Spleen (tissue), 7 donors: ENCODE measurements around the gene SEC61B.

Experiments used
- POLR2A ChIP-seq, 3 donors: fragments of 450-650 bp; IDR thresholded peaks; one replicate each; pipeline ENCODE4 v1.5.1; 2017; ENCODE audit warnings: antibody characterized with exemption in 3 of 3, mild to moderate bottlenecking in 1 of 3
- POLR2AphosphoS5 ChIP-seq, 3 donors: sonication (generic); formaldehyde crosslinking; IDR thresholded peaks; one replicate each; pipeline ENCODE4 v1.5.1; 2017; ENCODE audit warnings: antibody characterized with exemption in 3 of 3
- TF ChIP-seq, protein P1 (sequence below), 11 experiments: fragments of 200-600 bp in 7 of 11; fragments of 450-650 bp in 4 of 11; sonication (generic) in 4 of 11; IDR thresholded peaks in 8 of 11; conservative IDR thresholded peaks in 3 of 11; 1 replicate in 7 of 11; 2 replicates in 4 of 11; pipeline versions ENCODE4 v1.4.0 to v1.8.0; 2016 to 2021; ENCODE audit warnings: antibody characterized with exemption in 11 of 11, inconsistent platforms in 4 of 11, mild to moderate bottlenecking in 1 of 11
- donor health status: DM: no; HTN: no; CAD: no; lungs with moderate emphysema.
- donor health status: DM: no; HTN: no; CAD: no.
- donor health status: DM: no; HTN: no; CAD: no.

DNA sequence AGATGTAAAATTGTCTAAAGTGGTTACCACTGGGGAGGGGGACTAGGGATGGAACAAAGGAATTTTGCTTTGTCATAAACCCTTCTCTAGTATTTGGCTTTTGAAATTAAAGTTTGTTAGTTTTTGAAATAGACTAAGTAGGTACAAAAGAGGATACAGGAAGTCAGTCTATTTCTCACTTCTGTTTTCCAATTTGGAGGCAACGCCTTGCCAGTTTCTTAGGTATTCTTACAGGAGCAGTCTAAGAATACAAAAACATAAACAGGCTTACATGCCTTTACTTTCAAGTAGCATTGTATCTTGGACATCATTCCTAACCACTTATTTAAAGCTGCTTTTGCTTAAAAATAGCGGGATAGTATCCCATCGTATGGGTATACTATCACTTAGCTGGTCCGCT, 34.8 kb upstream of the SEC61B start:
- TF ChIP-seq, protein P1, sequence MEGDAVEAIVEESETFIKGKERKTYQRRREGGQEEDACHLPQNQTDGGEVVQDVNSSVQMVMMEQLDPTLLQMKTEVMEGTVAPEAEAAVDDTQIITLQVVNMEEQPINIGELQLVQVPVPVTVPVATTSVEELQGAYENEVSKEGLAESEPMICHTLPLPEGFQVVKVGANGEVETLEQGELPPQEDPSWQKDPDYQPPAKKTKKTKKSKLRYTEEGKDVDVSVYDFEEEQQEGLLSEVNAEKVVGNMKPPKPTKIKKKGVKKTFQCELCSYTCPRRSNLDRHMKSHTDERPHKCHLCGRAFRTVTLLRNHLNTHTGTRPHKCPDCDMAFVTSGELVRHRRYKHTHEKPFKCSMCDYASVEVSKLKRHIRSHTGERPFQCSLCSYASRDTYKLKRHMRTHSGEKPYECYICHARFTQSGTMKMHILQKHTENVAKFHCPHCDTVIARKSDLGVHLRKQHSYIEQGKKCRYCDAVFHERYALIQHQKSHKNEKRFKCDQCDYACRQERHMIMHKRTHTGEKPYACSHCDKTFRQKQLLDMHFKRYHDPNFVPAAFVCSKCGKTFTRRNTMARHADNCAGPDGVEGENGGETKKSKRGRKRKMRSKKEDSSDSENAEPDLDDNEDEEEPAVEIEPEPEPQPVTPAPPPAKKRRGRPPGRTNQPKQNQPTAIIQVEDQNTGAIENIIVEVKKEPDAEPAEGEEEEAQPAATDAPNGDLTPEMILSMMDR (IDR thresholded peaks at IDR 0.05 in 8 of 11, conservative IDR thresholded peaks at IDR 0.05 in 3 of 11) = no peak
- no peak for TF ChIP-seq POLR2A (IDR thresholded peaks at IDR 0.05)
- no peak for TF ChIP-seq POLR2AphosphoS5 (IDR thresholded peaks at IDR 0.05)
